Fibroblast of peridontal ligament (primary cell): ENCODE measurements around the gene PRKAG2.

Experiments used
- DNase-seq: peaks from one replicate; pipeline ENCODE4 v3.0.0-alpha.2; 2010; ENCODE audit errors: extremely low read depth

Gene PRKAG2

GRCh38 chr7:151648429-151648828, 228.5 kb downstream of the PRKAG2 start:
- DNase-seq = peak; percentile 90

GRCh38 chr7:151647874-151648273, 229.0 kb downstream of the PRKAG2 start:
- DNase-seq = no peak

- no peak for DNase-seq
These were observed 229.9 kb downstream of the PRKAG2 start for GRCh38 chr7:151647006-151647405.

GRCh38 chr7:151645311-151645710, 231.6 kb downstream of the PRKAG2 start:
- no peak for DNase-seq

- DNase-seq = no peak
These were observed 232.4 kb downstream of the PRKAG2 start for GRCh38 chr7:151644554-151644953.

- DNase-seq = no peak
These were observed 234.2 kb downstream of the PRKAG2 start for GRCh38 chr7:151642746-151643145.

- no peak for DNase-seq
These were observed 235.3 kb downstream of the PRKAG2 start for GRCh38 chr7:151641587-151641986.

- peak; percentile 41 for DNase-seq
These were observed 239.1 kb downstream of the PRKAG2 start for GRCh38 chr7:151637781-151638261.

- DNase-seq = no peak
These were observed 242.3 kb downstream of the PRKAG2 start for GRCh38 chr7:151634643-151635042.

- DNase-seq = no peak
These were observed 243.5 kb downstream of the PRKAG2 start for GRCh38 chr7:151633516-151633812.

- DNase-seq = no peak
These were observed 244.0 kb downstream of the PRKAG2 start for GRCh38 chr7:151632750-151633515.

- peak; percentile 51 for DNase-seq
These were observed 244.8 kb downstream of the PRKAG2 start for GRCh38 chr7:151631953-151632749.

GRCh38 chr7:151631570-151631952, 245.4 kb downstream of the PRKAG2 start:
- no peak for DNase-seq

GRCh38 chr7:151630851-151631569, 245.9 kb downstream of the PRKAG2 start:
- peak; percentile 49 for DNase-seq

- DNase-seq = no peak
These were observed 246.6 kb downstream of the PRKAG2 start for GRCh38 chr7:151630358-151630757.

GRCh38 chr7:151629713-151630272, 247.1 kb downstream of the PRKAG2 start:
- no peak for DNase-seq

GRCh38 chr7:151628846-151629604, 247.9 kb downstream of the PRKAG2 start:
- DNase-seq = no peak

- no peak for DNase-seq
These were observed 250.3 kb downstream of the PRKAG2 start for GRCh38 chr7:151626422-151627115.

GRCh38 chr7:151625606-151626005, 251.3 kb downstream of the PRKAG2 start:
- no peak for DNase-seq

GRCh38 chr7:151624246-151624928, 252.5 kb downstream of the PRKAG2 start:
- no peak for DNase-seq
